ENCODE measurements around the gene EHD1.

The EHD1 gene

GRCh38 chr11:64845129-64845775, 33.2 kb downstream of the EHD1 start:
- ChIA-PET CTCF (interaction anchor here (0.7 to 5.5 kb wide), 4 partner anchors 33 to 1614 kb away, joined by 3 to 39 read pairs (median 8); partner anchors contain the start of gene ARL2), POLR2A (ENCODE audit: low non-redundant PET) (interaction anchor here (0.6 to 1.3 kb wide), 2 partner anchors 66 to 257 kb away, joined by 3 read pairs; no protein-coding TSS in a partner anchor)
- no peak for TF ChIP-seq CTCF (conservative IDR thresholded peaks at IDR 0.05; ENCODE audit: low read depth)
- DNase-seq (ENCODE audit: low spot score) = no peak
- H3K27ac ChIP-seq = peak overlapping the region; percentile 99

GRCh38 chr11:64844330-64845128, 33.9 kb downstream of the EHD1 start, which contains the start of gene CDC42BPG:
TSS of gene CDC42BPG (minus strand) at chr11:64844653. CDS start at chr11:64844569, 84 bp downstream.
- peak within 1 kb of the TSS; percentile 99 for H3K27ac ChIP-seq
- ChIA-PET POLR2A (ENCODE audit: low non-redundant PET) (interaction anchor here (0.6 kb wide), 1 partner anchor 56 kb away, joined by 3 read pairs; no protein-coding TSS in a partner anchor), CTCF (interaction anchor here (0.6 to 5.5 kb wide), 9 partner anchors 24 to 346 kb away, joined by 3 to 39 read pairs (median 3); partner anchors contain the start of gene ARL2)
- DNase-seq (ENCODE audit: low spot score) = peak; percentile 83
- peak; percentile 75 for TF ChIP-seq CTCF (conservative IDR thresholded peaks at IDR 0.05; ENCODE audit: low read depth)

- POLR2A ChIA-PET (ENCODE audit: low non-redundant PET) = interaction anchor here (0.6 to 0.7 kb wide), 2 partner anchors 57 to 170 kb away, joined by 3 read pairs; partner anchors contain the start of gene ARL2
- peak overlapping the region; percentile 99 for H3K27ac ChIP-seq
- CTCF ChIA-PET = interaction anchor here (0.6 to 2.5 kb wide), 9 partner anchors 25 to 346 kb away, joined by 3 to 13 read pairs (median 3); partner anchors contain the start of genes ARL2 and PYGM
- no peak for TF ChIP-seq CTCF (conservative IDR thresholded peaks at IDR 0.05; ENCODE audit: low read depth)
- peak; percentile 25 for DNase-seq (ENCODE audit: low spot score)
These were observed 34.6 kb downstream of the EHD1 start for GRCh38 chr11:64843686-64844329.

GRCh38 chr11:64842851-64843685, 35.4 kb downstream of the EHD1 start:
- DNase-seq (ENCODE audit: low spot score) = peak; percentile 94
- ChIA-PET CTCF (interaction anchor here (0.7 to 2.5 kb wide), 9 partner anchors 25 to 267 kb away, joined by 3 to 13 read pairs (median 3); partner anchors contain the start of genes ARL2 and PYGM), POLR2A (ENCODE audit: low non-redundant PET) (interaction anchor here (0.6 to 0.7 kb wide), 2 partner anchors 23 to 171 kb away, joined by 3 to 6 read pairs; partner anchors contain the start of gene ARL2)
- peak overlapping the region; percentile 99 for H3K27ac ChIP-seq
- TF ChIP-seq CTCF (conservative IDR thresholded peaks at IDR 0.05; ENCODE audit: low read depth) = no peak

- ChIA-PET POLR2A (ENCODE audit: low non-redundant PET) (interaction anchor here (0.6 kb wide), 1 partner anchor 22 kb away, joined by 6 read pairs; no protein-coding TSS in a partner anchor), CTCF (interaction anchor here (0.7 to 1.3 kb wide), 3 partner anchors 39 to 268 kb away, joined by 3 to 5 read pairs (median 4); no protein-coding TSS in a partner anchor)
- H3K27ac ChIP-seq = peak overlapping the region; percentile 99
- TF ChIP-seq CTCF (conservative IDR thresholded peaks at IDR 0.05; ENCODE audit: low read depth) = no peak
- DNase-seq (ENCODE audit: low spot score) = peak; percentile 44
These were observed 36.1 kb downstream of the EHD1 start for GRCh38 chr11:64842366-64842759.
